Lung (tissue), 12 donors: Measurements from ENCODE around the gene AZU1. TPM values are rescaled to one million over a fixed set of nuclear protein-coding genes. Genes with fewer than 3 reads are reported as not detected.

Experiments used
- ATAC-seq: fragments of 200-7000 bp; cut with Tn5 transposase; one replicate; pipeline ENCODE4 v1.9.1; 2020; ENCODE audit warnings: moderate number of reproducible peaks; ENCODE audit not compliant: insufficient read depth, low FRiP score
- DNase-seq, 3 donors: peaks; one replicate each; pipeline ENCODE4 v3.0.0-alpha.2; 2013 to 2017
- H3K27ac ChIP-seq, 2 donors: one replicate each; pipeline ENCODE4 v1.5.1; 2013; ENCODE audit warnings: mild to moderate bottlenecking in 2 of 2, moderate library complexity in 2 of 2, control low read depth in 1 of 2, inconsistent platforms in 1 of 2, low read depth in 1 of 2, low read length in 1 of 2
- H3K27me3 ChIP-seq, 3 donors: one replicate each; pipeline ENCODE4 v1.5.1; 2013; ENCODE audit warnings: low read length in 2 of 3; ENCODE audit not compliant: control insufficient read depth in 3 of 3, insufficient read depth in 3 of 3
- H3K36me3 ChIP-seq, 4 donors: one replicate each; pipeline ENCODE4 v1.5.1; 2013; ENCODE audit warnings: low read length in 4 of 4, mild to moderate bottlenecking in 1 of 4, moderate library complexity in 1 of 4; ENCODE audit not compliant: control insufficient read depth in 4 of 4, insufficient read depth in 4 of 4
- H3K4me1 ChIP-seq, 5 donors: one replicate each; pipeline ENCODE4 v1.5.1; 2013; ENCODE audit warnings: low read length in 5 of 5, mild to moderate bottlenecking in 2 of 5, moderate library complexity in 1 of 5; ENCODE audit not compliant: control insufficient read depth in 5 of 5, insufficient read depth in 5 of 5
- H3K4me3 ChIP-seq: one replicate; pipeline ENCODE4 v1.5.1; 2013; ENCODE audit warnings: mild to moderate bottlenecking, control low read depth, moderate library complexity
- H3K9ac ChIP-seq, 2 donors: one replicate each; pipeline ENCODE4 v1.5.1; 2013; ENCODE audit warnings: low read length in 2 of 2, control low read depth in 1 of 2; ENCODE audit not compliant: insufficient read depth in 1 of 2
- H3K9me3 ChIP-seq, 4 donors: one replicate each; pipeline ENCODE4 v1.5.1; 2013; ENCODE audit warnings: low read length in 3 of 4, mild to moderate bottlenecking in 1 of 4, moderate library complexity in 1 of 4; ENCODE audit not compliant: control insufficient read depth in 4 of 4, insufficient read depth in 3 of 4
- CTCF ChIP-seq: IDR thresholded peaks from 2 replicates; pipeline ENCODE4 v1.5.1; 2012; ENCODE audit warnings: mild to moderate bottlenecking; ENCODE audit errors: control extremely low read depth, extremely low read depth
- WGBS, 2 donors: extraction: QIAGEN DNeasy Blood & Tissue Kit; methylation state at CpG; one replicate each; pipeline ENCODE4 v1.1.7; 2013; 5-methylcytosine and 5-hydroxymethylcytosine counted together
- polyA plus RNA-seq, 2 donors: library from polyadenylated mRNA; stranded (reverse); fragments of 200-250 nt; gene quantifications; one replicate each; pipeline ENCODE4 v1.2.1, GENCODE V29; 2013
- total RNA-seq, 2 donors: library from RNA; depleted of rRNA in 1 of 2; stranded (reverse); fragments of >200 nt in 1 of 2; gene quantifications; one replicate each; pipeline ENCODE4 v1.2.1, GENCODE V29; 2014 to 2021
- donor health status: control.
- donor health status: control.
- donor health status: Bipolar disorder and iron deficiency.
- donor health status: healthy.
- donor health status: DM: yes; HTN: yes; CAD: no.

AZU1 gene
- total and polyA plus RNA-seq, 4 donors: 2.0 to 9.8 (median 4.4) TPM

DNA sequence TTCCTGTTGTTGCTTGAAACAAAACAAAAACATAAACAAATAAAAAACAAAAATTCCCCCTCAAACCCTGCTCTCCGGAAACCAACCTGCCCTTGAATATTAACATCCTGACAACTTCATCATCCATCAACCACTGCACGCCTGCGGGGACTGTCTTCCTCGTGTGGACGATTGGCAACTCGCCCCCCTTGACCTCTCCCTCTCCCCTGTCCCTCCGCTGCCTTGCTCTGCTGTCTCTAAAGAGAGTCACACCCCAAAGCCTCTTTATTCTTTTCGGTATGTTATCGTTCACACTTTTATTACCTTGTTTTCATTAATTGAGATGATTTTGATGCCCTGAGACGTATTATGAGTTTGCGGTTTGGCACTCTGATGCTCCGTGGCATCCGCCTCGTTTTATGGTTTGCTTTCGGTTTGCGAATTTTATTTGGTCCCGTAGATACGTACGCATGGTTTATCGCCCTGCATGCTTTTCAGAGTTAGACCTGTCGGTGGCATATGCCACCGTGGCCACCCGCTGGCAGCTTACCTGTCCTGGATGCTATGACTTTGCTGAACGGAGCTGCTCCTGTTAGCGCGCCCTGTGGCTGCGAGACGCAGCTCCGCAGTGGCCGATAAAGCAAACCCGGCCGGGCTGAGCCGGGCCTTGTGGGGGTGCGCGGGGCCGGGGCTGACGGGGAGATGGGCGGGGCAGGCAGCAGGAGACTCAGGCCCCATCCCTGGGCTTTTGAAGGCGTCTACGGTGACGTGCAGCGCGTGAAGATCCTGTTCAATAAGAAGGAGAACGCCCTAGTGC lies 19.8 kb upstream of the AZU1 start:
- H3K36me3 ChIP-seq: peaks cover 35 to 85% (median 61%) of the 10 kb centered on the region in 4 donors
- ATAC-seq (no peak), DNase-seq (no peak)
- H3K9ac ChIP-seq: no peak overlapping the region
- H3K27ac ChIP-seq: no peak overlapping the region
- H3K4me3 ChIP-seq: no peak overlapping the region
- TF ChIP-seq CTCF: no peak
- H3K27me3 ChIP-seq: no peaks in the 10 kb centered on the region
- H3K9me3 ChIP-seq: no peaks in the 10 kb centered on the region
- WGBS, 2 donors: 91 to 94% methylated on average over 44 of the region's 44 CpGs
- H3K4me1 ChIP-seq: peaks cover 0 to 7% (median 1%) of the 10 kb centered on the region in 5 donors

- H3K36me3 ChIP-seq: peaks cover 35 to 86% (median 61%) of the 10 kb centered on the region in 4 donors
- TF ChIP-seq CTCF: no peak
- ATAC-seq (no peak), DNase-seq (no peak)
- no peak overlapping the region for H3K4me3 ChIP-seq
- H3K9ac ChIP-seq: no peak overlapping the region
- no peaks in the 10 kb centered on the region for H3K9me3 ChIP-seq
- no peak overlapping the region for H3K27ac ChIP-seq
- no peaks in the 10 kb centered on the region for H3K27me3 ChIP-seq
- H3K4me1 ChIP-seq: peaks cover 0 to 3% (median 0%) of the 10 kb centered on the region in 5 donors
- WGBS, 2 donors: 92 to 94% methylated on average over 26 of the region's 26 CpGs
Measured at GRCh38 chr19:808423-808775, 19.2 kb upstream of the AZU1 start.

DNA sequence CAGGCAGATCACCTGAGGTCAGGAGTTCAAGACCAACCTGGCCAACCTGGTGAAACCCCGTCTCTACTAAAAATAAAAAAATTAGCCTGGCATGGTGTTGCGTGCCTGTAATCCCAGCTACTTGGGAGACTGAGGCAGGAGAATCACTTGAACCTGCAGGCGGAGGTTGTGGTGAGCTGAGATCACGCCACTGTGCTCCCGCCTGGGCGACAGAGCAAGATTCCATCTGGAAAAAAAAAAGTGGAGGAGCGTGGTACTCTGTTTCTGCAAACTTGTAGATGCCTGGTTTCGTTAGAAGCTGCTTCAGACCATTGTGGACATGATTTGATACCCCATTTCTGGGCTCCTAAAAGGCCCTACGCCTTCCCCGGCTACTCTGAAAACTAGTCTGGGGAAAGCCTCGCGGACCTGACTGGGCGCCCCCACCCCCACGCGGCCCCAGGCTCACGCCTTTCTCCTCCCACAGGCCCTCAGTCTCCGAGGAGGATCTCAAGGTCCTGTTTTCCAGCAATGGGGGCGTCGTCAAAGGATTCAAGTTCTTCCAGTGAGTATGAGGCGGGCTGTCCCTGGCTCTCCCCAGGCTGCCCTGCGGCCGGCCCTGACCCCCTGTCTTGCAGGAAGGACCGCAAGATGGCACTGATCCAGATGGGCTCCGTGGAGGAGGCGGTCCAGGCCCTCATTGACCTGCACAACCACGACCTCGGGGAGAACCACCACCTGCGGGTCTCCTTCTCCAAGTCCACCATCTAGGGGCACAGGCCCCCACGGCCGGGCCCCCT lies 17.4 kb upstream of the AZU1 start:
- peaks cover 28 to 71% (median 48%) of the 10 kb centered on the region in 4 donors for H3K36me3 ChIP-seq
- H3K4me3 ChIP-seq: no peak overlapping the region
- no peak overlapping the region for H3K9ac ChIP-seq
- H3K9me3 ChIP-seq: no peaks in the 10 kb centered on the region
- ATAC-seq (no peak), DNase-seq (no peak)
- 80 to 89% methylated on average over 30 of the region's 30 CpGs for WGBS, 2 donors
- no peak for TF ChIP-seq CTCF
- H3K4me1 ChIP-seq: peaks cover 0 to 2% (median 0%) of the 10 kb centered on the region in 5 donors
- no peak overlapping the region for H3K27ac ChIP-seq
- H3K27me3 ChIP-seq: no peaks in the 10 kb centered on the region
